GM23338 (cell line): Measurements from ENCODE around the gene SMIM21. TPM values are rescaled to one million over a fixed set of nuclear protein-coding genes. Genes with fewer than 3 reads are reported as not detected.

Experiments used
- ATAC-seq: fragments of 200-7000 bp; cut with Tn5 transposase; 3 replicates; pipeline ENCODE4 v1.9.1; 2020
- DNase-seq: peaks from one replicate; pipeline ENCODE4 v3.0.0-alpha.2; 2015; ENCODE audit warnings: low spot score
- H2AFZ ChIP-seq: fragments of 200-600 bp; sonication (generic); 2 replicates; pipeline ENCODE4 v1.8.0; 2016; ENCODE audit warnings: antibody characterized with exemption, mild to moderate bottlenecking, moderate library complexity
- H3F3A ChIP-seq: fragments of 200-600 bp; sonication (generic); replicated peaks from 2 replicates; pipeline ENCODE4 v1.8.0; 2017; ENCODE audit warnings: antibody characterized with exemption, mixed run types, low read depth
- H3K27ac ChIP-seq: fragments of 200-600 bp; sonication (generic); 2 replicates; pipeline ENCODE4 v1.6.1; 2016; ENCODE audit warnings: low read depth
- H3K27me3 ChIP-seq: fragments of 200-600 bp; sonication (generic); 2 replicates; pipeline ENCODE4 v1.8.0; 2016; ENCODE audit warnings: mild to moderate bottlenecking, mixed run types, moderate library complexity; ENCODE audit not compliant: insufficient read depth
- H3K36me3 ChIP-seq: fragments of 200-600 bp; sonication (generic); 2 replicates; pipeline ENCODE4 v1.8.0; 2016; ENCODE audit warnings: mild to moderate bottlenecking; ENCODE audit not compliant: insufficient read depth
- H3K4me1 ChIP-seq: fragments of 200-600 bp; sonication (generic); 2 replicates; pipeline ENCODE4 v1.8.0; 2016; ENCODE audit warnings: mild to moderate bottlenecking, moderate library complexity; ENCODE audit not compliant: insufficient read depth
- H3K4me2 ChIP-seq: fragments of 200-600 bp; sonication (generic); 2 replicates; pipeline ENCODE4 v1.7.1; 2017; ENCODE audit warnings: mixed run types
- H3K4me3 ChIP-seq: fragments of 200-600 bp; sonication (generic); 2 replicates; pipeline ENCODE4 v1.6.1; 2016; ENCODE audit warnings: mixed run types
- H3K79me2 ChIP-seq: fragments of 200-600 bp; sonication (generic); replicated peaks from 2 replicates; pipeline ENCODE4 v1.8.0; 2017; ENCODE audit warnings: mild to moderate bottlenecking; ENCODE audit not compliant: insufficient read depth
- H3K9me2 ChIP-seq: fragments of 200-600 bp; sonication (generic); 2 replicates; pipeline ENCODE4 v1.8.0; 2017; ENCODE audit not compliant: insufficient read depth
- H4K20me1 ChIP-seq: fragments of 200-600 bp; sonication (generic); replicated peaks from 2 replicates; pipeline ENCODE4 v1.8.0; 2017; ENCODE audit warnings: mild to moderate bottlenecking; ENCODE audit not compliant: insufficient read depth
- H3K27ac Mint-ChIP-seq: 2 replicates; pipeline ENCODE4 v1.8.0; 2020; ENCODE audit warnings: inconsistent platforms, mild to moderate bottlenecking, moderate library complexity, mixed read lengths
- H3K27me3 Mint-ChIP-seq: 3 replicates; pipeline ENCODE4 v1.8.0; 2022; ENCODE audit warnings: low read depth, mild to moderate bottlenecking, moderate library complexity, mixed read lengths, inconsistent platforms; ENCODE audit not compliant: insufficient read depth, poor library complexity
- H3K36me3 Mint-ChIP-seq: 3 replicates; pipeline ENCODE4 v1.8.0; 2021; ENCODE audit warnings: low read depth, mild to moderate bottlenecking, inconsistent platforms, moderate library complexity, mixed read lengths
- H3K4me1 Mint-ChIP-seq: 3 replicates; pipeline ENCODE4 v1.8.0; 2020; ENCODE audit warnings: mild to moderate bottlenecking, inconsistent platforms, mixed read lengths
- H3K4me3 Mint-ChIP-seq: 3 replicates; pipeline ENCODE4 v1.8.0; 2021; ENCODE audit warnings: moderate library complexity, mild to moderate bottlenecking, inconsistent platforms, mixed read lengths
- H3K9me3 Mint-ChIP-seq: 3 replicates; pipeline ENCODE4 v1.8.0; 2020; ENCODE audit warnings: moderate library complexity, mild to moderate bottlenecking, inconsistent platforms, mixed read lengths
- CREB1 ChIP-seq: fragments of 250-450 bp; sonication (Bioruptor Pico); IDR thresholded peaks from 2 replicates; pipeline ENCODE4 v1.5.0; 2020; ENCODE audit warnings: low read depth, mild to moderate bottlenecking, moderate library complexity
- CTCF ChIP-seq, 2 experiments: fragments of 200-600 bp in 1 of 2; sonication (generic) in 1 of 2; conservative IDR thresholded peaks; 2 replicates each; pipeline versions ENCODE4 v1.5.1 to v1.6.1; 2016 to 2017; ENCODE audit warnings: antibody characterized with exemption in 2 of 2, low read depth in 2 of 2, mild to moderate bottlenecking in 2 of 2, moderate library complexity in 1 of 2
- EZH2 ChIP-seq: fragments of 200-600 bp; sonication (generic); IDR thresholded peaks from one replicate; pipeline ENCODE4 v1.8.0; 2017; ENCODE audit warnings: antibody characterized with exemption, mild to moderate bottlenecking, low read depth; ENCODE audit not compliant: unreplicated experiment
- EZH2phosphoT487 ChIP-seq: fragments of 200-600 bp; sonication (generic); IDR thresholded peaks from one replicate; pipeline ENCODE4 v1.8.1; 2018; ENCODE audit warnings: antibody characterized with exemption; ENCODE audit not compliant: unreplicated experiment
- JUNB ChIP-seq: IDR thresholded peaks from one replicate; pipeline ENCODE4 v1.6.1; 2016; ENCODE audit warnings: antibody characterized with exemption; ENCODE audit not compliant: unreplicated experiment
- NANOG ChIP-seq: IDR thresholded peaks from 2 replicates; pipeline ENCODE4 v1.6.1; 2016; ENCODE audit warnings: antibody characterized with exemption, borderline replicate concordance
- REST ChIP-seq: IDR thresholded peaks from one replicate; pipeline ENCODE4 v1.6.1; 2018; ENCODE audit warnings: antibody characterized with exemption; ENCODE audit not compliant: unreplicated experiment
- STAT1 ChIP-seq: IDR thresholded peaks from one replicate; pipeline ENCODE4 v1.6.1; 2016; ENCODE audit warnings: antibody characterized with exemption; ENCODE audit not compliant: unreplicated experiment
- ZNF114 ChIP-seq: fragments of 250-450 bp; sonication (Bioruptor Pico); IDR thresholded peaks from 2 replicates; pipeline ENCODE4 v1.5.0; 2020; ENCODE audit warnings: mild to moderate bottlenecking, moderate library complexity
- ZNF331 ChIP-seq: fragments of 250-450 bp; sonication (Bioruptor Pico); IDR thresholded peaks from 2 replicates; pipeline ENCODE4 v1.5.0; 2020; ENCODE audit warnings: low read depth, mild to moderate bottlenecking, moderate library complexity
- ZNF462 ChIP-seq: fragments of 250-450 bp; sonication (Bioruptor Pico); IDR thresholded peaks from 2 replicates; pipeline ENCODE4 v1.5.0; 2020; ENCODE audit warnings: mild to moderate bottlenecking, moderate library complexity
- polyA plus RNA-seq: library from polyadenylated mRNA; unstranded; fragments of >200 nt; fragmentation: Nextera tagmentation; extraction: Ambion mirVana; gene quantifications from 2 replicates; pipeline ENCODE4 v1.2.1, GENCODE V29; 2016
- total RNA-seq: library from RNA; depleted of rRNA; stranded (reverse); fragments of >200 nt; shearing (Covaris generic); gene quantifications from 2 replicates; pipeline ENCODE4 v1.2.3, GENCODE V29; 2014
- TF ChIP-seq, protein P1 (sequence below): IDR thresholded peaks from 2 replicates; pipeline ENCODE4 v1.6.1; 2016; ENCODE audit warnings: antibody characterized with exemption

The SMIM21 gene
- total and polyA plus RNA-seq, 2 experiments from 2014 or later: not detected

DNA sequence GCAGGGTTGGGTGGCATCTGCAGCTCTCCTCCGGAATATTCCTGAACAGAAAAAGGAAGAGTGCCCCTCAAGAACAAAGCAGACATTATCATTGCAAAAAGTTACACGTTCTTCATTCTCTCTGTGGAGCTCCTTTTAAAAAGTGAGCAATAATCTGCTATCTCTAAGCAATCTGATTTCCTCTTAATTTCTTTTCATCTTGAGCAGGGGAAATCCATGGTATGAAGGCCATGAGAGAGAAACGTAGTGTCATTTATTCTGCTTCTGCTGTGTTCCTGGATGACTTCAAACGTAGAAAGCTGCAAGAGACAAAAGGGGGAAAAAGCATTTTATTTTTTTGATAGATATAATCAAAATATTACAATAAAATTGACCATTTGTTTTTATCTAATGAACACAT is 16.9 kb downstream of the SMIM21 start:
- no peaks in the 10 kb centered on the region for H3K9me2 ChIP-seq
- no peaks in the 10 kb centered on the region for H3K27me3 ChIP-seq
- no peaks in the 10 kb centered on the region for H3K9me3 Mint-ChIP-seq
- no peak overlapping the region for H3K27ac ChIP-seq
- H3K36me3 ChIP-seq: no peaks in the 10 kb centered on the region
- no peak for DNase-seq
- no peaks in the 10 kb centered on the region for H4K20me1 ChIP-seq
- H3K27me3 Mint-ChIP-seq: peaks cover 11% of the 10 kb centered on the region
- no peaks in the 10 kb centered on the region for H3K36me3 Mint-ChIP-seq
- ATAC-seq: no peak
- no peaks in the 10 kb centered on the region for H3K79me2 ChIP-seq
- H3K4me2 ChIP-seq: no peak overlapping the region
- H3K27ac Mint-ChIP-seq: no peak overlapping the region
- no peaks in the 10 kb centered on the region; the same call in 1 of the 2 replicates for H3F3A ChIP-seq
- peaks cover 26% of the 10 kb centered on the region for H3K4me1 Mint-ChIP-seq
- peaks cover 14% of the 10 kb centered on the region for H3K4me1 ChIP-seq
- H3K4me3 ChIP-seq: no peak overlapping the region
- TF ChIP-seq CTCF (conservative IDR thresholded peaks at IDR 0.05; ENCODE audit: low read depth in 2 of 2): no peak
- no peak for TF ChIP-seq STAT1
- no peak for TF ChIP-seq ZNF114 (CRISPR knock-in tag)
- no peak for TF ChIP-seq CREB1 (CRISPR knock-in tag)
- TF ChIP-seq NANOG: no peak
- TF ChIP-seq, protein P1, sequence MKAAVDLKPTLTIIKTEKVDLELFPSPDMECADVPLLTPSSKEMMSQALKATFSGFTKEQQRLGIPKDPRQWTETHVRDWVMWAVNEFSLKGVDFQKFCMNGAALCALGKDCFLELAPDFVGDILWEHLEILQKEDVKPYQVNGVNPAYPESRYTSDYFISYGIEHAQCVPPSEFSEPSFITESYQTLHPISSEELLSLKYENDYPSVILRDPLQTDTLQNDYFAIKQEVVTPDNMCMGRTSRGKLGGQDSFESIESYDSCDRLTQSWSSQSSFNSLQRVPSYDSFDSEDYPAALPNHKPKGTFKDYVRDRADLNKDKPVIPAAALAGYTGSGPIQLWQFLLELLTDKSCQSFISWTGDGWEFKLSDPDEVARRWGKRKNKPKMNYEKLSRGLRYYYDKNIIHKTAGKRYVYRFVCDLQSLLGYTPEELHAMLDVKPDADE: no peak
- TF ChIP-seq EZH2phosphoT487: no peak
- no peak for TF ChIP-seq REST
- no peak for TF ChIP-seq ZNF462 (CRISPR knock-in tag)
- TF ChIP-seq ZNF331 (CRISPR knock-in tag): no peak
- TF ChIP-seq JUNB: no peak
- no peak for TF ChIP-seq EZH2
- no peak overlapping the region for H3K4me3 Mint-ChIP-seq
- no peak overlapping the region for H2AFZ ChIP-seq
